Heart left ventricle (tissue), 16 donors: ENCODE measurements around the gene GHR. TPM values are rescaled to one million over a fixed set of nuclear protein-coding genes. Genes with fewer than 3 reads are reported as not detected.

ENCODE experiments used
- ATAC-seq, 4 donors: fragments of 200-7000 bp; cut with Tn5 transposase; one replicate each; pipeline ENCODE4 v1.9.1; 2020 to 2022; ENCODE audit warnings: moderate library complexity in 4 of 4, mild to moderate bottlenecking in 3 of 4, moderate number of reproducible peaks in 1 of 4
- DNase-seq, 5 donors: peaks; one replicate each; pipeline ENCODE4 v3.0.0-alpha.2; 2020
- H3K27ac ChIP-seq, 12 donors: fragments of 200-600 bp; sonication (generic) in 4 of 12; one replicate each; pipeline versions ENCODE4 v1.5.0 to v1.8.0; 2016 to 2022; ENCODE audit warnings: mild to moderate bottlenecking in 2 of 12
- H3K27me3 ChIP-seq, 9 donors: fragments of 200-600 bp; sonication (generic) in 2 of 9; one replicate each; pipeline versions ENCODE4 v1.5.1 to v1.8.0; 2016 to 2022; ENCODE audit warnings: mild to moderate bottlenecking in 3 of 9
- H3K36me3 ChIP-seq, 9 donors: fragments of 200-600 bp; sonication (generic) in 2 of 9; one replicate each; pipeline versions ENCODE4 v1.5.0 to v1.8.0; 2018 to 2022; ENCODE audit warnings: mild to moderate bottlenecking in 2 of 9
- H3K4me1 ChIP-seq, 12 donors: fragments of 200-600 bp; sonication (generic) in 4 of 12; one replicate each; pipeline versions ENCODE4 v1.5.0 to v1.8.0; 2016 to 2022; ENCODE audit warnings: mild to moderate bottlenecking in 3 of 12
- H3K4me3 ChIP-seq, 12 donors: fragments of 200-600 bp; sonication (generic) in 4 of 12; one replicate each; pipeline versions ENCODE4 v1.5.0 to v1.8.0; 2017 to 2022; ENCODE audit warnings: mild to moderate bottlenecking in 9 of 12, moderate library complexity in 4 of 12
- H3K9me3 ChIP-seq, 12 donors: fragments of 200-600 bp; sonication (generic) in 4 of 12; one replicate each; pipeline versions ENCODE4 v1.5.0 to v1.8.0; 2016 to 2022; ENCODE audit warnings: mild to moderate bottlenecking in 1 of 12
- CTCF ChIP-seq, 12 donors: fragments of 200-600 bp; sonication (generic) in 4 of 12; IDR thresholded peaks; one replicate each; pipeline versions ENCODE4 v1.5.0 to v1.8.0; 2018 to 2022; ENCODE audit warnings: antibody characterized with exemption in 12 of 12, mild to moderate bottlenecking in 5 of 12
- POLR2A ChIP-seq, 2 donors: fragments of 450-650 bp; IDR thresholded peaks; one replicate each; pipeline ENCODE4 v1.6.1; 2017; ENCODE audit warnings: antibody characterized with exemption in 2 of 2, mild to moderate bottlenecking in 2 of 2, moderate library complexity in 2 of 2
- WGBS, 4 donors: extraction: QIAGEN DNeasy Blood & Tissue Kit in 2 of 4; methylation state at CpG; one replicate each; pipeline versions ENCODE4 v1.1.5 to v1.1.7; 2013 to 2018; 5-methylcytosine and 5-hydroxymethylcytosine counted together
- intact Hi-C, 10 donors: fragments of 100-400 bp; cut with DNase I; formaldehyde crosslinking; loops; one replicate each; pipeline versions ENCODE4 v1.11.1 to v1.14.2; 2022
- polyA plus RNA-seq, 2 donors: library from polyadenylated mRNA; stranded (reverse); fragments of 200-250 nt; gene quantifications; one replicate each; pipeline ENCODE4 v1.2.3, GENCODE V29; 2013
- total RNA-seq, 9 donors: library from RNA; depleted of rRNA in 2 of 9; stranded (reverse); fragments of >200 nt in 2 of 9; fragmentation: NEBNext Ultra II Directional in 3 of 9; extraction: Animal tissue kit (Norgen Biotek cat#: 25700) in 3 of 9; gene quantifications; one replicate each; pipeline versions ENCODE4 v1.1.0 to v1.2.4, GENCODE V29; 2016 to 2023
- donor health status: ischemic (EF 13 %, LVEDD 7.1; RV severe dilation, severe dysfunction).
- donor health status: healthy with polysubstance abuse.
- donor health status: DM: no; HTN: yes; CAD: no.
- donor health status: DM: no; HTN: no; CAD: no.
- donor health status: ischemic (EF 25% LVEDD 6.9; RV normal size, moderate dysfunction).
- donor health status: ischemic (EF 25% LVEDD 5.7; RV mildly dilated, moderate dysfunction).
- donor health status: healthy.
- donor health status: DM: yes; HTN: yes; CAD: no.
- donor health status: ischemic (EF 35%, LVEDD 5.7; RV mildly dilated, moderate dysfunction).
- donor health status: nonischemic (EF 11% LVEDD 7.7; RV severe dilation, severe dysfunction).
- donor health status: DM: yes; HTN: yes; CAD: no.
- donor health status: PGD.
- donor health status: ischemic (EF 29% LVEDD 5.4; RV normal size, mild dysfunction).
- donor health status: nonischemic (EF 23%, LVEDD 6.1; RV moderate dilation, normal function).

Gene GHR
- total and polyA plus RNA-seq, 11 donors, result 3.4 to 23.2 (median 11.3) TPM

GRCh38 chr5:42526179-42526578 is 102.9 kb downstream of the GHR start:
- no peak overlapping the region for H3K27ac ChIP-seq
- TF ChIP-seq CTCF (IDR thresholded peaks at IDR 0.05) (no peak), POLR2A (IDR thresholded peaks at IDR 0.05) (no peak)
- no peak for ATAC-seq

GRCh38 chr5:42531611-42532010 is 108.4 kb downstream of the GHR start:
- WGBS, 4 donors, result 71 to 85% (median 85%) methylated on average over 2 of the region's 2 CpGs
- DNase-seq, result no peak
- intact Hi-C loops, result no loop called here
- TF ChIP-seq POLR2A (IDR thresholded peaks at IDR 0.05) (no peak), CTCF (IDR thresholded peaks at IDR 0.05) (no peak)
- Histone ChIP-seq H3K27me3 (no peaks in the 10 kb centered on the region), H3K4me1 (no peaks in the 10 kb centered on the region), H3K27ac (no peak overlapping the region), H3K36me3 (no peaks in the 10 kb centered on the region), H3K4me3 (no peak overlapping the region), H3K9me3 (peaks cover 0 to 30% (median 4%) of the 10 kb centered on the region in 12 donors)
- peak in 1 of 4 donors; percentile 70 for ATAC-seq

More at GRCh38 chr5:42526179-42526578, 102.9 kb downstream of the GHR start:
- no peaks in the 10 kb centered on the region for H3K27me3 ChIP-seq
- WGBS, 4 donors, result 89 to 99% (median 96%) methylated on average over 1 of the region's 1 CpG
- peaks cover 0 to 19% (median 0%) of the 10 kb centered on the region in 12 donors for H3K4me1 ChIP-seq
- peaks cover 0 to 10% (median 0%) of the 10 kb centered on the region in 12 donors for H3K9me3 ChIP-seq
- intact Hi-C loops, result no loop called here
- DNase-seq, result no peak
- H3K36me3 ChIP-seq, result no peaks in the 10 kb centered on the region
- H3K4me3 ChIP-seq, result no peak overlapping the region

- no peak for TF ChIP-seq CTCF (IDR thresholded peaks at IDR 0.05)
- no peak for TF ChIP-seq POLR2A (IDR thresholded peaks at IDR 0.05)
- H3K9me3 ChIP-seq, result peaks cover 0 to 23% (median 11%) of the 10 kb centered on the region in 12 donors
- DNase-seq, result no peak
- no peak overlapping the region for H3K27ac ChIP-seq
- intact Hi-C loops, result no loop called here
- H3K27me3 ChIP-seq, result no peaks in the 10 kb centered on the region
- H3K4me3 ChIP-seq, result no peak overlapping the region
- peaks cover 0 to 10% (median under 1%) of the 10 kb centered on the region in 12 donors for H3K4me1 ChIP-seq
- H3K36me3 ChIP-seq, result no peaks in the 10 kb centered on the region
- no peak for ATAC-seq
Measured at GRCh38 chr5:42542106-42542505, 118.9 kb downstream of the GHR start.

GRCh38 chr5:42543774-42544173 is 120.5 kb downstream of the GHR start:
- Histone ChIP-seq H3K4me3 (no peak overlapping the region), H3K27ac (no peak overlapping the region), H3K9me3 (peaks cover 0 to 21% (median 11%) of the 10 kb centered on the region in 12 donors), H3K4me1 (peaks cover 0 to 27% (median 12%) of the 10 kb centered on the region in 12 donors), H3K27me3 (no peaks in the 10 kb centered on the region), H3K36me3 (no peaks in the 10 kb centered on the region)
- 51 to 61% (median 57%) methylated on average over 3 of the region's 3 CpGs for WGBS, 4 donors
- no peak for TF ChIP-seq CTCF (IDR thresholded peaks at IDR 0.05)
- TF ChIP-seq POLR2A (IDR thresholded peaks at IDR 0.05), result no peak
- ATAC-seq (no peak), DNase-seq (no peak)
- intact Hi-C loops, result no loop called here
